HUDEP-2 (cell line): ENCODE measurements around the gene TLDC2.
"Not testable (repeated sequence)": the region's sequence is repeated elsewhere in the genome, so short reads cannot be mapped to it uniquely, and the experiment has no call there.

ENCODE experiments used
- DNase-seq, 76 experiments: peaks; one replicate each; lab custom pipeline; 2025; ENCODE audit not compliant: unreplicated experiment in 76 of 76; lab: John Stamatoyannopoulos, UW

Gene TLDC2

GRCh38 chr20:36936761-36937401 lies 60.9 kb downstream of the TLDC2 start:
- not testable (repeated sequence) for DNase-seq

GRCh38 chr20:36937402-36937770 lies 61.4 kb downstream of the TLDC2 start:
- DNase-seq: no peak

- DNase-seq: peak in 1 of 76 experiments; percentile 15
Observed at GRCh38 chr20:36941401-36941835, 65.5 kb downstream of the TLDC2 start.
